ENCODE measurements around the gene IL15.

IL15 gene

GRCh38 chr4:141697116-141697515 lies 60.7 kb downstream of the IL15 start:
- DNase-seq (ENCODE audit: insufficient read length, low spot score) = no peak
- no peak for FAIRE-seq
- TF ChIP-seq CTCF (IDR thresholded peaks at IDR 0.05; ENCODE audit: insufficient read depth, missing control alignments) = no peak

- no peak for TF ChIP-seq CTCF (IDR thresholded peaks at IDR 0.05; ENCODE audit: insufficient read depth, missing control alignments)
- DNase-seq (ENCODE audit: insufficient read length, low spot score) = no peak
- no peak for FAIRE-seq
Observed at GRCh38 chr4:141702472-141703182, 66.2 kb downstream of the IL15 start.

GRCh38 chr4:141703497-141703896 lies 67.1 kb downstream of the IL15 start:
- TF ChIP-seq CTCF (IDR thresholded peaks at IDR 0.05; ENCODE audit: insufficient read depth, missing control alignments) = no peak
- no peak for DNase-seq (ENCODE audit: insufficient read length, low spot score)
- no peak for FAIRE-seq

GRCh38 chr4:141705048-141705746 lies 68.8 kb downstream of the IL15 start:
- no peak for TF ChIP-seq CTCF (IDR thresholded peaks at IDR 0.05; ENCODE audit: insufficient read depth, missing control alignments)
- FAIRE-seq = no peak
- no peak for DNase-seq (ENCODE audit: insufficient read length, low spot score)

- DNase-seq (ENCODE audit: insufficient read length, low spot score) = no peak
- FAIRE-seq = no peak
- TF ChIP-seq CTCF (IDR thresholded peaks at IDR 0.05; ENCODE audit: insufficient read depth, missing control alignments) = no peak
Observed at GRCh38 chr4:141705747-141706377, 69.5 kb downstream of the IL15 start.

GRCh38 chr4:141706445-141706844 lies 70.1 kb downstream of the IL15 start:
- DNase-seq (ENCODE audit: insufficient read length, low spot score) (no peak), FAIRE-seq (no peak)
- TF ChIP-seq CTCF (IDR thresholded peaks at IDR 0.05; ENCODE audit: insufficient read depth, missing control alignments) = no peak

GRCh38 chr4:141711211-141711610 lies 74.8 kb downstream of the IL15 start:
- no peak for DNase-seq (ENCODE audit: insufficient read length, low spot score)
- TF ChIP-seq CTCF (IDR thresholded peaks at IDR 0.05; ENCODE audit: insufficient read depth, missing control alignments) = peak; percentile 56
- no peak for FAIRE-seq
